Activated CD4-positive, alpha-beta T cell treated with anti-CD3 and anti-CD28 coated beads, Interleukin-2, amount 50 U/mL, for 16 hours (primary cell): ENCODE measurements around the gene ARHGAP6.
"Not testable (repeated sequence)": the region's sequence is repeated elsewhere in the genome, so short reads cannot be mapped to it uniquely, and the experiment has no call there.

Source experiments
- DNase-seq: peaks from one replicate; pipeline ENCODE4 v3.0.0-alpha.2; 2020

ARHGAP6 gene

GRCh38 chrX:11130136-11130535 is 535.6 kb downstream of the ARHGAP6 start:
- DNase-seq: no peak

GRCh38 chrX:11129534-11130105 is 536.1 kb downstream of the ARHGAP6 start:
- no peak for DNase-seq

- DNase-seq: no peak
Measured at GRCh38 chrX:11125060-11125459, 540.7 kb downstream of the ARHGAP6 start.

GRCh38 chrX:11124112-11124511 is 541.6 kb downstream of the ARHGAP6 start:
- no peak for DNase-seq

GRCh38 chrX:11123087-11123486 is 542.6 kb downstream of the ARHGAP6 start:
- DNase-seq: not testable (repeated sequence)

GRCh38 chrX:11119313-11119943 is 546.3 kb downstream of the ARHGAP6 start:
- DNase-seq: no peak

GRCh38 chrX:11117745-11118144 is 548.0 kb downstream of the ARHGAP6 start:
- DNase-seq: no peak

- DNase-seq: no peak
Measured at GRCh38 chrX:11113731-11114130, 552.0 kb downstream of the ARHGAP6 start.

- DNase-seq: no peak
Measured at GRCh38 chrX:11111947-11112346, 553.8 kb downstream of the ARHGAP6 start.

- peak; percentile 84 for DNase-seq
Measured at GRCh38 chrX:11111037-11111851, 554.5 kb downstream of the ARHGAP6 start, which contains the start of gene HCCS. Gene HCCS (plus strand): TSS chrX:11111332. CDS start chrX:11112061, 729 bp downstream.

GRCh38 chrX:11109968-11110367 is 555.8 kb downstream of the ARHGAP6 start:
- no peak for DNase-seq

- no peak for DNase-seq
Measured at GRCh38 chrX:11108253-11108941, 557.3 kb downstream of the ARHGAP6 start.

GRCh38 chrX:11105080-11105479 is 560.6 kb downstream of the ARHGAP6 start:
- no peak for DNase-seq

- DNase-seq: peak; percentile 37
Measured at GRCh38 chrX:11103751-11104150, 562.0 kb downstream of the ARHGAP6 start.

- DNase-seq: peak; percentile 49
Measured at GRCh38 chrX:11103006-11103405, 562.7 kb downstream of the ARHGAP6 start.

GRCh38 chrX:11100281-11101035 is 565.3 kb downstream of the ARHGAP6 start:
- peak; percentile 2 for DNase-seq

- DNase-seq: no peak
Measured at GRCh38 chrX:11099465-11099864, 566.3 kb downstream of the ARHGAP6 start.

GRCh38 chrX:11097933-11098332 is 567.8 kb downstream of the ARHGAP6 start:
- DNase-seq: no peak

GRCh38 chrX:11089802-11090201 is 575.9 kb downstream of the ARHGAP6 start:
- no peak for DNase-seq
